Neuron (in vitro differentiated cells): ENCODE measurements around the gene IRF9.

ENCODE experiments used
- H2AFZ ChIP-seq: one replicate; pipeline ENCODE4 v1.6.1; 2013; ENCODE audit warnings: low read depth, mild to moderate bottlenecking, inconsistent platforms, low read length, moderate library complexity
- H3K27me3 ChIP-seq: one replicate; pipeline ENCODE4 v1.6.1; 2013; ENCODE audit warnings: low read length; ENCODE audit not compliant: insufficient read depth
- H3K36me3 ChIP-seq: one replicate; pipeline ENCODE4 v1.6.1; 2013; ENCODE audit warnings: low read length; ENCODE audit not compliant: insufficient read depth
- H3K4me1 ChIP-seq: one replicate; pipeline ENCODE4 v1.6.1; 2013; ENCODE audit warnings: low read length; ENCODE audit not compliant: insufficient read depth
- H3K4me3 ChIP-seq: 2 replicates; pipeline ENCODE4 v1.5.1; 2013; ENCODE audit warnings: mild to moderate bottlenecking, low read length, moderate library complexity
- H3K9me3 ChIP-seq: one replicate; pipeline ENCODE4 v1.6.1; 2013; ENCODE audit warnings: low read length

Gene IRF9

GRCh38 chr14:24136684-24137528, 24.2 kb upstream of the IRF9 start:
- Histone ChIP-seq H2AFZ (no peak overlapping the region), H3K36me3 (peaks cover 19% of the 10 kb centered on the region), H3K4me1 (peaks cover 15% of the 10 kb centered on the region), H3K27me3 (no peaks in the 10 kb centered on the region), H3K9me3 (no peaks in the 10 kb centered on the region), H3K4me3 (peak overlapping the region; percentile 75)

GRCh38 chr14:24137529-24138395, 23.3 kb upstream of the IRF9 start:
- no peaks in the 10 kb centered on the region for H3K27me3 ChIP-seq

GRCh38 chr14:24138396-24139271, 22.4 kb upstream of the IRF9 start:
- no peaks in the 10 kb centered on the region for H3K27me3 ChIP-seq
- no peaks in the 10 kb centered on the region for H3K9me3 ChIP-seq
- peaks cover 18% of the 10 kb centered on the region for H3K4me1 ChIP-seq
- peaks cover 22% of the 10 kb centered on the region for H3K36me3 ChIP-seq
- no peak overlapping the region for H2AFZ ChIP-seq
- H3K4me3 ChIP-seq, result no peak overlapping the region

More at GRCh38 chr14:24137529-24138395, 23.3 kb upstream of the IRF9 start:
- H3K4me1 ChIP-seq, result peaks cover 18% of the 10 kb centered on the region
- peaks cover 19% of the 10 kb centered on the region for H3K36me3 ChIP-seq
- no peaks in the 10 kb centered on the region for H3K9me3 ChIP-seq
- no peak overlapping the region for H3K4me3 ChIP-seq
- H2AFZ ChIP-seq, result no peak overlapping the region

- H3K27me3 ChIP-seq, result no peaks in the 10 kb centered on the region
- peak overlapping the region; percentile 63 for H3K4me3 ChIP-seq
- H2AFZ ChIP-seq, result no peak overlapping the region
- H3K9me3 ChIP-seq, result no peaks in the 10 kb centered on the region
- H3K36me3 ChIP-seq, result peaks cover 29% of the 10 kb centered on the region
- H3K4me1 ChIP-seq, result peaks cover 18% of the 10 kb centered on the region
Measured at GRCh38 chr14:24139272-24139934, 21.7 kb upstream of the IRF9 start.

GRCh38 chr14:24141097-24141880, 19.8 kb upstream of the IRF9 start, which contains the start of gene EMC9:
Gene EMC9 (minus strand): TSS chr14:24141591. CDS start chr14:24141304, 287 bp downstream.
- Histone ChIP-seq H2AFZ (peak within 1 kb of the TSS; percentile 1), H3K4me3 (peak within 1 kb of the TSS; percentile 63), H3K36me3 (peaks cover 34% of the 10 kb centered on the region), H3K9me3 (no peaks in the 10 kb centered on the region), H3K4me1 (peaks cover 28% of the 10 kb centered on the region), H3K27me3 (no peaks in the 10 kb centered on the region)

- peaks cover 28% of the 10 kb centered on the region for H3K36me3 ChIP-seq
- H2AFZ ChIP-seq, result no peak overlapping the region
- H3K27me3 ChIP-seq, result no peaks in the 10 kb centered on the region
- H3K9me3 ChIP-seq, result no peaks in the 10 kb centered on the region
- H3K4me1 ChIP-seq, result peaks cover 30% of the 10 kb centered on the region
- H3K4me3 ChIP-seq, result no peak overlapping the region
Measured at GRCh38 chr14:24143511-24143910, 17.6 kb upstream of the IRF9 start.

GRCh38 chr14:24144451-24144850, 16.6 kb upstream of the IRF9 start:
- no peak overlapping the region for H3K4me3 ChIP-seq
- peaks cover 26% of the 10 kb centered on the region for H3K36me3 ChIP-seq
- H3K27me3 ChIP-seq, result no peaks in the 10 kb centered on the region
- no peak overlapping the region for H2AFZ ChIP-seq
- no peaks in the 10 kb centered on the region for H3K9me3 ChIP-seq
- H3K4me1 ChIP-seq, result peaks cover 30% of the 10 kb centered on the region

GRCh38 chr14:24145219-24145618, 15.8 kb upstream of the IRF9 start:
- no peak overlapping the region for H2AFZ ChIP-seq
- peaks cover 31% of the 10 kb centered on the region for H3K36me3 ChIP-seq
- H3K27me3 ChIP-seq, result no peaks in the 10 kb centered on the region
- H3K4me1 ChIP-seq, result peaks cover 25% of the 10 kb centered on the region
- H3K4me3 ChIP-seq, result peak overlapping the region; percentile 66
- no peaks in the 10 kb centered on the region for H3K9me3 ChIP-seq

GRCh38 chr14:24145690-24146452, 15.2 kb upstream of the IRF9 start:
- peak overlapping the region; percentile 66 for H3K4me3 ChIP-seq
- H3K4me1 ChIP-seq, result peaks cover 25% of the 10 kb centered on the region
- H3K9me3 ChIP-seq, result no peaks in the 10 kb centered on the region
- H2AFZ ChIP-seq, result no peak overlapping the region
- no peaks in the 10 kb centered on the region for H3K27me3 ChIP-seq
- peaks cover 37% of the 10 kb centered on the region for H3K36me3 ChIP-seq

GRCh38 chr14:24146453-24146977, 14.6 kb upstream of the IRF9 start, which contains the start of gene PSME2:
Gene PSME2 (minus strand): TSS chr14:24146610. CDS start chr14:24146581, 29 bp downstream.
- H3K27me3 ChIP-seq, result no peaks in the 10 kb centered on the region
- peak within 1 kb of the TSS; percentile 66 for H3K4me3 ChIP-seq
- H3K36me3 ChIP-seq, result peaks cover 44% of the 10 kb centered on the region
- H3K9me3 ChIP-seq, result no peaks in the 10 kb centered on the region
- H3K4me1 ChIP-seq, result peaks cover 25% of the 10 kb centered on the region
- peak within 1 kb of the TSS; percentile 56 for H2AFZ ChIP-seq
